Fibroblast of skin of abdomen (primary cell): Measurements from ENCODE around the gene PSMB2.
"Not testable (repeated sequence)": the region's sequence is repeated elsewhere in the genome, so short reads cannot be mapped to it uniquely, and the experiment has no call there.

ENCODE experiments used
- DNase-seq: peaks from one replicate; pipeline ENCODE4 v3.0.0-alpha.2; 2013

PSMB2 gene

GRCh38 chr1:35592991-35593769, 48.1 kb downstream of the PSMB2 start:
- no peak for DNase-seq

GRCh38 chr1:35591211-35591610, 50.1 kb downstream of the PSMB2 start:
- no peak for DNase-seq

GRCh38 chr1:35590476-35591040, 50.8 kb downstream of the PSMB2 start:
- no peak for DNase-seq

GRCh38 chr1:35589516-35590427, 51.6 kb downstream of the PSMB2 start:
- DNase-seq, result no peak

GRCh38 chr1:35588197-35588910, 53.0 kb downstream of the PSMB2 start:
- no peak for DNase-seq

GRCh38 chr1:35587736-35588135, 53.6 kb downstream of the PSMB2 start:
- DNase-seq, result no peak

GRCh38 chr1:35586808-35587207, 54.5 kb downstream of the PSMB2 start:
- DNase-seq, result no peak

GRCh38 chr1:35585805-35586204, 55.5 kb downstream of the PSMB2 start:
- DNase-seq, result not testable (repeated sequence)

GRCh38 chr1:35585281-35585680, 56.0 kb downstream of the PSMB2 start:
- DNase-seq, result no peak

GRCh38 chr1:35581621-35582020, 59.7 kb downstream of the PSMB2 start:
- DNase-seq, result not testable (repeated sequence)

GRCh38 chr1:35580949-35581388, 60.4 kb downstream of the PSMB2 start:
- DNase-seq, result no peak

GRCh38 chr1:35577071-35577998, 64.0 kb downstream of the PSMB2 start:
- no peak for DNase-seq

GRCh38 chr1:35576766-35577070, 64.6 kb downstream of the PSMB2 start:
- DNase-seq, result not testable (repeated sequence)

GRCh38 chr1:35576061-35576765, 65.1 kb downstream of the PSMB2 start:
- no peak for DNase-seq

- DNase-seq, result no peak
These were observed 65.8 kb downstream of the PSMB2 start for GRCh38 chr1:35575416-35575958.

- no peak for DNase-seq
These were observed 66.5 kb downstream of the PSMB2 start for GRCh38 chr1:35574655-35575415.

- DNase-seq, result no peak
These were observed 67.1 kb downstream of the PSMB2 start for GRCh38 chr1:35574125-35574654.

GRCh38 chr1:35573198-35574124, 67.9 kb downstream of the PSMB2 start, which contains the start of gene TFAP2E:
Gene TFAP2E, plus strand, starts transcription at chr1:35573314. Its CDS starts 264 bp downstream, at chr1:35573578.
- no peak for DNase-seq
